Bone marrow (tissue), 2 donors: Measurements from ENCODE around the gene PMM1.
"Not testable (repeated sequence)": the region's sequence is repeated elsewhere in the genome, so short reads cannot be mapped to it uniquely, and the experiment has no call there.

ENCODE experiments used
- DNase-seq, 2 donors: peaks; one replicate each; lab custom pipeline; 2025; lab: John Stamatoyannopoulos, UW

The PMM1 gene

DNA sequence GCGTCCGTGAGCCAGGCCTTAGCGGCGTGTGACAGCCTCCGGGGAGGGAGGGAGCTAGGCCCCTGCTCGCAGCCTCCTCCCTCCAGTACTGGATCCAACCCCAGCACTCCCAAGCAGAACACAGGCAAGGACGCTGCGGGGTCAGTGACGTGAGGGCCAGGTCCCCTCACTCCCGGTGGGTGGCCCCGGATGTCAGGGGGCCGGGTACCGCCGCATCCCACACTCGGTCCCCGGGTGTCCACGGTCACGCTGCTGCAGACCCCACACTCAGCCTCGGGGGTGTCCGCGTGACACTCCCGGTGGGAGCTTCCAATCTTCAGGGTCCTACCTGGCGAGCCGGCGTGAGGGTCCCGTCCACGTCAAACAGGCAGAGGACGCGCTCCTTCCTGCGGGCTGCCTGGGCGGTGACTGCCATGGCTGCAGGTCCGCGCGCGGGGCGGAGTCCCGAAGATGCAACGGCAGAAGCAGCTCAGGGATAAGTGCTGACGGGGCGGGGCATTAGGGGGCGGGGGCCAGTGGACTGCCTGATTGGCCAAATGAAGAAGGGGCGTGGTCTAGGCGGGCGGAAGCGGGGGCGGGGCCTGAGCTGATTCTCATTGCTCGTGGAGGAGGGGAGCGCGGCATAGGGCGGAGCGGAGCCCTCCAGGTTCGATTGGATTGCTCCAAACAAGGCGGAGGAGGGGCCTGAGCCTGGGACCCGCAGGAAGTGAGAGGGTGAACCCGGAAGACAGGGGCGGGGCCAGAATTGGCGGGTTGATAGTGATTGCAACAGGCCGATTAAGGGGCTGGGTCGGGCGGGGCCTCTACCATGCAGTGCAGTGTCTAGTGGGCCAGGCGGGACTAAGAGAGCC lies at the start of gene PMM1:
PMM1 (minus strand) TSS at position 450 of the 851 bp plus-strand sequence; CDS start at position 415, 35 bp downstream.
- peak; percentile 97 to 100 for DNase-seq

DNA sequence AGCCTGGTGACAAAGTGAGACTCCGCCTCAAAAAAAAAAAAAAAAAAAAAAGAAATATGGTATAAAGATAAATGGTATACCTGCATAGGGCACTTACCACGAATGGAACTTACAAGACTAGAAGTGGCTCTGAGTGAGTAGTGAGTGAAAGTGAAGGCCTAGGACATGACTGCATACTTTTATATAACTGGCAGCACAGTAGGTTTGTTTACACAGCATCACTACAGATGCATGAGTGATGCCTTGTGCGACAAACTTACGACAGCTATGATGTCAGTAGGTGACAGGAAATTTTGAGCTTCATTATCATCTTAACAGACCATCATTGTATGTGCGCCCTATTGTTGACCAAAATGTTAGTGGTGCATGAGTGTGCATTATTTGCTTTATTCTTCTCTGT lies 49.1 kb upstream of the PMM1 start:
- no peak for DNase-seq

DNA sequence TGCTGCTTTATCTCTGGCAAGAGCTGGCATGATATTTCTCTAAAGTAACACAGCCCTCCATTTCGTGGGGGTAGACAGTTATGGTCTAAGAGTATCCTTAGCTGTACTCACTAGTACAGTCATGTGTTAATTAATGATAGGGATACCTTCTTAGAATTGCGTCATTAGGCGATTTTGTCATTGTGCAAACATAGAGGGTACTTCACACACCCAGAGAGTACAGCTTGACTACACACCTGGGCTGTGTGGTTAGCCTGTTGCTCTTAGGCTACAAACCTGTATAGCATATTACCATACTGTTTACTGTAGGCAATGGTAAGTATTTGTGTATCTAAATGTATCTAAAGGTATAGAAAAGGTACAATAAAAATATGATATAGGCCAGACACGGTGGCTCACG lies 48.5 kb upstream of the PMM1 start:
- DNase-seq = no peak

DNA sequence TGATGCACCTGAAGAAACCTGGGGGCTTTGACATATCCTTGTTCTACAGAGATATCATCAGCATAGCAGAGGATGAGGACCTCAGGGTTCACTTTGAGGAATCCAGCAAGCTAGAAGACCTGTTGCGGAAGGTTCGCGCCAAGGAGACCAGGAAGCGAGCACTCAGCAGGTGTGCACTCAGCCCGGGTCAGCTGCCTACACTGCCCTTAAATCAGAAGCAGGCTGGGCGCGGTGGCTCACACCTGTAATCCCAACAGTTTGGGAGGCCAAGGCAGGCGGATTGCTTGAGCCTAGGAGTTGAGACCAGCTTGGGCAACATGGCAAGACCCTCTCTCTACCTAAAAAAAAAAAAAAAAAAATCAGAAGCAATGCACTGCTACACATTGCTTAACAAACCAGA lies 48.0 kb upstream of the PMM1 start:
- DNase-seq = not testable (repeated sequence)

DNA sequence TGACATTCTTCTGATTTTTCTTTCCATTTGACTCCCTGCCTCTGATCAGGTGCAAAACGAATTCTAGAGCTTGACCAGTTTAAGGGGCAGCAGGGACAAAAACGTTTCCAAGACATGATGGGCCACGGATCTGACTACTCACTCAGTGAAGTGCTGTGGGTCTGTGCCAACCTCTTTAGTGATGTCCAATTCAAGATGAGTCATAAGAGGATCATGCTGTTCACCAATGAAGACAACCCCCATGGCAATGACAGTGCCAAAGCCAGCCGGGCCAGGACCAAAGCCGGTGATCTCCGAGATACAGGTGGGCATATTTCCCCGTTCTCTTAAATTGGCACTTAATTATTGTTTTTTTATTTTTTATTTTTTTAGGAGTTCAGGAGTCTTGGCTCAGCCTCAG lies 46.8 kb upstream of the PMM1 start:
- DNase-seq = no peak

DNA sequence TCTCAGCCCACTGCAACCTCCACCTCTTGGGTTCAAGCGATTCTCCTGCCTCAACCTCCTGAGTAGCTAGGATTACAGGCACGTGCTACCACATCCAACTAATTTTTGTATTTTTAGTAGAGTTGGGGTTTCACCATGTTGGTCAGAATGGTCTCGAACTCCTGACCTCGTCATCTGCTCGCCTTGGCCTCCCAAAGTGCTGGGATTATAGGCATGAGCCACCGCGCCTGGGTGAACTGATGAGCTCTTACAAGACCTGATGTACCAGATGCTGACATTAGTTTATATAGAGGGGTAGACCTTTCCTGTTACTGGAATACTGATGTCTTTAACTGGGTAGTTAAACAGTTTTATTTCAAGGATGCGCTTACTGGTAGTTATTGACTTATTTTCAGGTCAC lies 45.0 kb upstream of the PMM1 start:
- not testable (repeated sequence) for DNase-seq

DNA sequence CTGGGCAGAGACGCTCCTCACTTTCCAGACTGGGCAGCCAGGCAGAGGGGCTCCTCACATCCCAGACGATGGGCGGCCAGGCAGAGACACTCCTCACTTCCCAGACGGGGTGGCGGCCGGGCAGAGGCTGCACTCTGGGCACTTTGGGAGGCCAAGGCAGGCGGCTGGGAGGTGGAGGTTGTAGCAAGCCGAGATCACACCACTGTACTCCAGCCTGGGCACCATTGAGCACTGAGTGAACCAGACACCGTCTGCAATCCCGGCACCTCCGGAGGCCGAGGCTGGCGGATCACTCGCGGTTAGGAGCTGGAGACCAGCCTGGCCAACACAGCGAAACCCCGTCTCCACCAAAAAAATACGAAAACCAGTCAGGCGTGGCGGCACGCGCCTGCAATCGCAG lies 42.0 kb upstream of the PMM1 start:
- not testable (repeated sequence) for DNase-seq

DNA sequence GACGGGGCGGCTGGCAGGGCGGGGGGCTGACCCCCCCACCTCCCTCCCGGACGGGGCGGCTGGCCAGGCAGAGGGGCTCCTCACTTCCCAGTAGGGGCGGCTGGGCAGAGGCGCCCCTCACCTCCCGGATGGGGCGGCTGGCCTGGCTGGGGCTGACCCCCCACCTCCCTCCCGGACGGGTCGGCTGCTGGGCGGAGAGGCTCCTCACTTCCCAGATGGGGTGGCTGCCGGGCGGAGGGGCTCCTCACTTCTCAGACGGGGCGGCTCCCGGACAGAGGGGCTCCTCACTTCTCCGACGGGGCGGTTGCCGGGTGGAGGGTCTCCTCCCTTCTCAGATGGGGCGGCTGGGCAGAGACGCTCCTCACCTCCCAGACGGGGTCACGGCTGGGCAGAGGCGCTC lies 41.5 kb upstream of the PMM1 start:
- not testable (repeated sequence) for DNase-seq

DNA sequence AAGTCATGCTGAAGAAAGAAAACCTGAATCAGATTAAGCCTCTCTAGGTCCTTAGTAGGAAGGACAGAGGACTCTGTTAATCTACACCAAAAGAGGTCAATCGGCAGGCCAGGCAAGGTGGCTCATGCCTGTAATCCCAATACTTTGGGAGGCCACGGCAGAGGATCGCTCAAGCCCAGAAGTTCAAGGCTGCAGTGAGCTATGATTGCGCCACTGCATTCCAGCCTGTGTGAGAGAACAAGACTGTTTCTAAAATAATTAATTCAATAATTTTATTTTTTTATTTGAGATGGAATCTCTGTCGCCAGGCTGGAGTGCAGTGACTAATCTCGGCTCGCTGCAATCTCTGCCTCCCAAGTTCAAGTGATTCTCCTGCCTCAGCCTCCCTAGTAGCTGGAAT lies 35.9 kb upstream of the PMM1 start:
- no peak for DNase-seq

DNA sequence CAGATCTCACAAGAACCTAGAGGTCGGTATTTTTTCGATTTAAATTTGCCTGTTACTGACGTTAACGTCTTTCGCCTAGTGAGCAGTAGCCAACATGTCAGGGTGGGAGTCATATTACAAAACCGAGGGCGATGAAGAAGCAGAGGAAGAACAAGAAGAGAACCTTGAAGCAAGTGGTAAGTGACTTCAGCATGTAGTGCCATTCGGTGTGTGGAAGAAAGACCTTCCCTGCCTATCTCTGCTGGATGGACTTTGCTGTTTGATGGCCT lies 32.2 kb upstream of the PMM1 start:
- DNase-seq = no peak

DNA sequence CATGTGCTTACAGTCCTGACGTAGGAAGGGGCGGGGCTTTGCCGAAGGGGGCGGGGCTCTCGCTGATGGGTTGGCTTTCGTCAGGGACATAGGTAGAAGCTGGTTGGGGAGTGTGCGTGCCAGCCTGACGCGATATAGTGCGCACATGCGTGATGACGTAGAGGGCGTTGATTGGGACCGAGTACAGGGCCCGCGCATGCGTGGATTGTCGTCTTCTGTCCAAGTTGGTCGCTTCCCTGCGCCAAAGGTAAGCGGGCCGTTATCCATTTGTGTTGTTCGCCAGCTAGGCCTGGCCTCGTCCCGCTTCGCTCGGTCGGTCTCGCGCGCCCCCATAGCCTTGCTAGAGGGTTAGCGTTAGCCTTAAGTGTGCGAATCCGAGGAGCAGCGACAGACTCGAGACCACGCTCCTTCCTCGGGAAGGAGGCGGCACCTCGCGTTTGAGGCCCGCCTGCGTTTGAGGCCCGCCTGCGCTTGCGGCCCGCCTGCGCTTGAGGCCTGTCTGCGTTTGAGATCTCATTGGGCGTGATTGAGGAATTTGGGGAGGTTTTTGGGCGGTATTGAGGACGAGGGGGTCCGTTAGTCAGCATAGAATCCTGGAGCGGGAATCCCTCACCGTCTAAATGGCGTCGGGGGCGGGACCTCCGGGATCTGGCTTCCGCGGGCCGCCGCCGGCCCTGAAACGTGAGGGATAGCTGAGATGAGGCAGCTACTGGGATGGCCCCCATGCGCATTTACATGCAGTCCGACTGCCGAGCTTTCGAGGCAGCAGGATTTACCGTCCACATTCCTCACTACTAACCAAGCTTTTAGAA lies 31.7 kb upstream of the PMM1 start, which contains the start of gene XRCC6:
XRCC6 (plus strand) TSS at position 197 of the 812 bp plus-strand sequence. CDS start 710 bp downstream, outside the sequence.
- peak; percentile 98 to 100 for DNase-seq

DNA sequence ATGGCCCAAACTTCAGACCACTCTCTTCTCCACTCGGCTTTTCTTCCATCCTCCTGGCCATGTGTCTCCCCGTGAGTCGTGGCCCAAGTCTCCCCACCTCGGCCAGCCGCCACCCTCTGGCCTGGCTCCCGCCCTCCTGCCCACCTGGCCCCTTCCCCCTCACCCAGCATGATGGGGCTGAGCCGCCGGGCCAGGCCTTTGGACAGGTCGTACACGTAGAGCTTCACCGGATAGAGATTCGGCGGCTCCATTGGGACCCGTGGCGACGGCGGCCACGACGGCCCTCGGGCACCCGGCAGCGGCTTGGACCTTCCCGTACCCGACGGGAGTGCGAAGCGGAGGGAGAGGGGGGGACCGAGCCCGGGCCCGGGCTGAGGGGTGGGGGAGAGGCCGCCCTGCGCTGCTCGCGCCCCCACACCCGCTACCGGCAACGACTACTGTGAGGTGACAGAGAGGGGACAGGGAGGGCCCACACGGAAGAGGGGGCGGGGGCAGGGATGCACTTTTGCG lies 31.0 kb upstream of the PMM1 start, which contains the start of gene DESI1:
DESI1 (minus strand) TSS at position 455 of the 510 bp plus-strand sequence; CDS start at position 251, 204 bp downstream.
- no peak for DNase-seq

DNA sequence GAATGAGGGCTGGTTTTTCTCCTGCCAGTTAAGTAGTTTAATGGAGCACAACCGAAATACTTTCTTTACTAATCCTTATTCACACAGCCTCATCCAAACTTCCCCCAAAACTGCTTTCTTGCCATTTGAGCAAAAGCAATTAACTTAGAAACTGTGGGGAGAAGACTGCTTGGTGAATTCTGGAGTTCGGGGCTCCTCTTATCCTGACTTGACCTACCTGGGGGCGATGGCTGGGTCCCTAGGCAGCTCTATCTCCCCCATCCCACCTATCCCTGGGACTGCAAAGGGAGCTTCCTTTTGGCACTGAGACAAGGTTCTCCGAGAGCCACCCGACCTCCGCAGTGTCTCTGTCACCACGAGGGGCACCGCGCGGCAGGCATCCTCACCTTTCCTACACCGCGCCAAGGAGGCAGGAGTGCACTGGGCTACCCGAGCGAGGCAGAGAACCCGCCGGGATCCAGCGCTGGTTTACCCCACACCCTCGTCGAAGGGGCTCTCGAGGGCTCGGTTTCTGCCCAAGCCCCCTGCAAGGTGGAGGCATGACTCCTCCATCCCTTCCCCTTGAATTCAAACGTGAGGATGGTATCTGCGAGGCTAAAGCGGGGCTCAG lies 30.4 kb upstream of the PMM1 start:
- no peak for DNase-seq

DNA sequence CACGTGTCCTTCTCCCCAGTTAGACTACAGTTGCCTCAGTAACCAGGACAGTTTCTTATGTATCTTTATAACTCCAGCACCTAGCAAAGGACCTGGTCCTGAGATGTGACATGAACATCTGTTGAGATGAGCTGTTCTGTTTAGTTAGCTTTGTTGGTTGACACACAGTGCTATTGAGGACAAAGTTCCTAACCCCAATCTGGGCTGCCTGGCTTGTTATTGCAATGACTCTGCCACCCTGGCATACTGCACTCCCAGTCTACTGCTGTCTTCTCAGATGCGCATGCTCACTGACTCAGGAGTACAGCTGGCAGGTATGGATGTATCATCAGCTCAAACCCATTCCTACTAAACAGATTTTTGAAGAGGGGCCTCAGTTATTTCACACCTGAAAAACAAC lies 23.8 kb upstream of the PMM1 start:
- no peak for DNase-seq

DNA sequence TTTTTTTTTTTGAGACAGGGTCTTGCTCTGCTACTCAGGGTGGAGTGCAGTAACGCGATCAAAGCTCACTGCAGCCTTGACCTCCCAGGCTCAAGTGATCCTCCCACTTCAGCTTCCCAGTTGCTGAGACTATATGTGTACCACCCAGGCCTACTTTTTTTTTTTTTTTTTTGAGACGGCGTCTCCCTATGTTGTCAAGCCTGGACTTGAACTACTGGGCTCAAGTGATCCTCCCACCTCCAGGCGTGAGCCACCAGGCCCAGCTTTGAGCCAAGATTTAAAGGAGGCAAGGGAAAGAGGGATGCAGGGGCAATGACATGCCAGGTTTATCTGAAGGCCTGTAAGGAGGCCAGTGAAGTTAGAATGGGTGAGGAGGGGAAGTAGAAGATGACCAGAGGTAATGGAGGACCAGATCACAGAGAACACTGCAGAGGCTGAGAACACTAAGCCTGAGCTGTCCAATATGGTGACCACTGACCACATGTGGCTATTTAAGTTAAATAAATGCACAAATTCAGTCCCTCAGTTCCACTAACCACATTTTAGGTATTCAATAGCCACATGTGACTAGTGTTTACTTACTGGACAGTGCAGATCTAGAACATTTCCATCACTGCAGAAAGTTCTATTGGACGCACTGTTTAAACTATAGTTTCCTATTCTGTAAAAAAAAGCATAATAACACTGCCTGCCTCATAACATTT lies 23.1 kb upstream of the PMM1 start:
- no peak for DNase-seq

DNA sequence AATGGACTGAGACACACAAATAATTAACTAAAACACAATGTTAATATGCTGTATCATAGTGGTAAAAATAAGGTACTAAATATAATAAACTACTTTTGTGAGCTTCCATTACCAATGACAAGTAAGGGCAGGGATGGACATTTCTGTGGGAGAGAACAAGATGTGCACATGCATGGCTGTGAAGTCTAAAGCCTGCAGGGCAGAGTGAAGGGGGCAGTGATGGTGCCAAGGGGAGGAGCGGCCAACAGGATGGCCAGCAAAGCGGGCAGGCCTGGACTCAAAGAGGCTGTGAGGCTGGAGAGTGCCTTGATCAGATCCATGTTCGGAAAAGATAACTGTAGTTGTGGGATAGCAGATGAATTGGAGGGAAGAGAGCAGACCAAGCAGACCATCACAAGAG lies 18.7 kb upstream of the PMM1 start:
- DNase-seq = no peak

DNA sequence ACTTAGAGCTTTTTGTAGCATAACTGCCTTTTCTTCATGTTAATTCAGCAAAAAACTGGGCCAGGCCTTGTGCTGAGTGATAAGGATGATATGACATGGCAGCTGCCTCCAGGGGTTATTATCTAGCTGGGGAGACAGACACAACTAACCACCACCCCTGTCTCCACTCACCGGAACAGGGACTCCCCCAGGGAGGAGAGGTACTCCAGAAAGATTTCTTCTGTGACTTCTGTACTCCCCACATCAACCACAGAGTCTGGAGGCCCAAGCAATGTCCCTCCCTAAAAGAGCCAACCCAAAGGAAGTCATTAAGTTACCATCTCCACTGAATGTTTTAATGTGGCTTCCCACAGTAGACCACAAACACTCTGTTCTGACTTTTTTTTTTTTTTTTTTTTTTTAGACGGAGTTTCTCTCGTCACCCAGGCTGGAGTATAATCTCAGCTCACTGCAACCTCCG lies 14.3 kb upstream of the PMM1 start:
- DNase-seq = no peak

DNA sequence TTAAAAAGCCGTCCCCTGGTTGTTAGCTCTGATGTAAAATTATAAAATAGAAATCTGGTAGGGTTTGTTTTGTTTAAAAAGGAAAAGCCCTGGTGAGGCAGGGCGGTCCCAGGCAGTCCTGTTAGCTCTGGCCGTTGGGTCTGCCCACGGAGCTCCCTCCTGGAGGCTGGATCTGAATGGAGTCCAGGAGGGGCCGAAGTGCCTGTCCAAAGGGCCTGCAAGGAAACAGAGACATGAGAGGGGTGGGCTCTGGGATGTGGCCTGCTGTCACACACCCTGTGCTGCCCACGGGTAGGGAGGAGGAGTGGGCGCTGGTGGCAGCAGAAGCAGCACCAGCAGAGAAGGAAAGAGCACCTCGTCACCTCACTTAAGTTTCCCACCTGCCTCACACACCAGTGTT lies 11.3 kb upstream of the PMM1 start:
- no peak for DNase-seq

DNA sequence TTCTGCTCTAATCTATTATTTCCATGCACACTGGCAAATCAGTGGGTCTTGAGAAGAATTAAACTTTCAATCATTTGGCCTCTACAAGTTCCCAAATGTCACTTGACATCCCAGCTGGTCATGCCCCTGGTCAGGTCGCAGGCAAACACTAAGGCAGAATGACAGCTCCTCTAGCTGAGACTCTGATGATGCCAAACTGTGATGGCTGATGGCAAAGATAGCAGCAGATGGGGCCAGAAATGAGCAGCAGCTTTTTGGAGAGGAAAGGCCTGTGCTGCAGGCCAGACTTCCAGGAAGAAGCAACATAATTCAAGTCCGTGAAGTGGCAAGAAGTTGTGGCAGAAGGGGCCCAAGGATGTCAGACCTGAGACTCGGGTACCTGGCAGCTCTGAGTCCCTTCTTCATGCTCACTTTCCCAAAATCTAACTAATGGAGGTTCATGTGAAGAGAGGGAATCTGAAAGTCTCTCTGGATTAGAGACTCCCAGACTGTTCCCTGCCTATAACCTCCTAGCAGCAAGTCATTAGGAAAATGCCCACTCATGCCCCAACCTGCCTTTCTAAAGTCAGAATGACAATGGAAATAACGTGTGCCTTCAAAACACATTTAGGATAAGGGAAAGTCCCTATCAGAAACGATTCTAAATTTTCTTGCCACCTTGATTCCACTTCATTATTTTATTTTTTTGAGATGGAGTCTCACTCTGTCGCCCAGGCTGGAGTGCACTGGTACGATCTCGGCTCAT lies 9.4 kb upstream of the PMM1 start:
- no peak for DNase-seq

DNA sequence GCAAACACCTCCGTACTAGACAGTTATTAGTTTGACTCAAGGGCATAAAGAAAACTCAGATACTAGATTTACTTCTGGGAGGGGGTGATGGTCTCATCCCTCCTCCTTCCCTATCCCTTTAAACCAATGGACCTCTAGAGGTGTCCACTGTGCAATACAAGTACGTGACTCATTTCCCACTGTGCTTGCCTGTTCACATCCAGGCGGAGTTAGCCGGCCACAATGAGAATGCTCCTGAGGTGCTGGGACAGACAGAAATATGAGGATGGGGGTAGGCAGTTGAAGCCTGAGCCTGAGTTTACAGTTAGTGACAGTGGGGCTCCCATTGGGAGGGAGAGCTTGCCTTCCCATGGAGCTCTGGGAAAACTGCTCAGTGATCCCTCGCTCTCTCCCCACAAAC lies 8.4 kb upstream of the PMM1 start:
- DNase-seq = no peak

DNA sequence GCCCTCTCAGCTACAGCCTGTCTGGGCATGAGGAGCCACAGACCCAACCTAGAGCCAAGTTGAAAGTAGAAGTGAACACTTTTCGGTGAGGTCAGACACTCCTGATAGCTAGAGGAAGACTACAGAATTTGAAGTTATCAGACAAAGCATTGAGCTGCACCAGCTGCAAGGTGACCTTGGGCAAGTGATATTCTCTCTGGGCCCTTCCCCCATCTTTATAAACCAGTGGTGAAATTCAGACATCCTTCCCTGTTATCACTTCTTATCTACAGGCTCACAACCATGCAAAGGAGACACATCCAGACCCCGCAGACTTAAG lies 8.0 kb upstream of the PMM1 start:
- no peak for DNase-seq
